ENCODE results near the gene PRKRIP1.

Gene PRKRIP1

GRCh38 chr7:102434039-102434486 is 37.9 kb downstream of the PRKRIP1 start:
- Histone ChIP-seq H3K27me3 (ENCODE audit: insufficient read depth, low read length) (no peaks in the 10 kb centered on the region), H3K4me2 (ENCODE audit: low read length) (peak overlapping the region; percentile 93), H3F3A (ENCODE audit: insufficient read depth, low read length) (peaks cover 15% of the 10 kb centered on the region), H2AFZ (ENCODE audit: low read length) (no peak overlapping the region), H3K4me1 (ENCODE audit: insufficient read depth, low read length, severe bottlenecking) (peaks cover 65% of the 10 kb centered on the region), H3K79me2 (ENCODE audit: insufficient read depth, low read length) (peaks cover 30% of the 10 kb centered on the region), H4K20me1 (ENCODE audit: insufficient read depth, low read length) (no peaks in the 10 kb centered on the region), H3K36me3 (ENCODE audit: insufficient read depth, low read length) (peaks cover 43% of the 10 kb centered on the region), H3K9me3 (ENCODE audit: low read length) (no peaks in the 10 kb centered on the region), H3K9ac (ENCODE audit: low read length) (peak overlapping the region; percentile 99), H3K27ac (ENCODE audit: low read depth, low read length, poor library complexity, severe bottlenecking) (peak overlapping the region; percentile 83), H3K4me3 (ENCODE audit: low read depth, low read length, poor library complexity, severe bottlenecking) (peak overlapping the region; percentile 72), H3K9me2 (ENCODE audit: low read depth, low read length) (no peaks in the 10 kb centered on the region)
- TF ChIP-seq EZH2 (IDR thresholded peaks at IDR 0.05; ENCODE audit: borderline replicate concordance, low read length) (no peak), CTCF (IDR thresholded peaks at IDR 0.05; ENCODE audit: low read length) (no peak)

- Histone ChIP-seq H3K9me2 (ENCODE audit: low read depth, low read length) (no peaks in the 10 kb centered on the region), H3K4me2 (ENCODE audit: low read length) (peak overlapping the region; percentile 93), H3K9me3 (ENCODE audit: low read length) (no peaks in the 10 kb centered on the region), H3F3A (ENCODE audit: insufficient read depth, low read length) (peaks cover 23% of the 10 kb centered on the region), H3K4me1 (ENCODE audit: insufficient read depth, low read length, severe bottlenecking) (peaks cover 57% of the 10 kb centered on the region), H3K9ac (ENCODE audit: low read length) (peak overlapping the region; percentile 99), H3K36me3 (ENCODE audit: insufficient read depth, low read length) (peaks cover 62% of the 10 kb centered on the region), H3K27me3 (ENCODE audit: insufficient read depth, low read length) (no peaks in the 10 kb centered on the region), H2AFZ (ENCODE audit: low read length) (no peak overlapping the region), H3K4me3 (ENCODE audit: low read depth, low read length, poor library complexity, severe bottlenecking) (peak overlapping the region; percentile 72), H4K20me1 (ENCODE audit: insufficient read depth, low read length) (no peaks in the 10 kb centered on the region), H3K79me2 (ENCODE audit: insufficient read depth, low read length) (peaks cover 30% of the 10 kb centered on the region), H3K27ac (ENCODE audit: low read depth, low read length, poor library complexity, severe bottlenecking) (peak overlapping the region; percentile 83)
- no peak for TF ChIP-seq CTCF (IDR thresholded peaks at IDR 0.05; ENCODE audit: low read length)
- no peak for TF ChIP-seq EZH2 (IDR thresholded peaks at IDR 0.05; ENCODE audit: borderline replicate concordance, low read length)
Observed at GRCh38 chr7:102436118-102436517, 40.0 kb downstream of the PRKRIP1 start.

- H3K4me2 ChIP-seq (ENCODE audit: low read length) = peak overlapping the region; percentile 7; the same call in 1 of the 2 replicates
- peak overlapping the region; percentile 33 for H3K9ac ChIP-seq (ENCODE audit: low read length)
- H3K4me3 ChIP-seq (ENCODE audit: low read depth, low read length, poor library complexity, severe bottlenecking) = no peak overlapping the region
- no peaks in the 10 kb centered on the region for H4K20me1 ChIP-seq (ENCODE audit: insufficient read depth, low read length)
- no peaks in the 10 kb centered on the region for H3K9me3 ChIP-seq (ENCODE audit: low read length)
- no peak overlapping the region for H2AFZ ChIP-seq (ENCODE audit: low read length)
- H3K79me2 ChIP-seq (ENCODE audit: insufficient read depth, low read length) = peaks cover 15% of the 10 kb centered on the region
- H3K4me1 ChIP-seq (ENCODE audit: insufficient read depth, low read length, severe bottlenecking) = peaks cover 66% of the 10 kb centered on the region
- H3K36me3 ChIP-seq (ENCODE audit: insufficient read depth, low read length) = peaks cover 77% of the 10 kb centered on the region
- TF ChIP-seq CTCF (IDR thresholded peaks at IDR 0.05; ENCODE audit: low read length) = no peak
- TF ChIP-seq EZH2 (IDR thresholded peaks at IDR 0.05; ENCODE audit: borderline replicate concordance, low read length) = no peak
- no peaks in the 10 kb centered on the region for H3K27me3 ChIP-seq (ENCODE audit: insufficient read depth, low read length)
- H3F3A ChIP-seq (ENCODE audit: insufficient read depth, low read length) = peaks cover 25% of the 10 kb centered on the region
- H3K27ac ChIP-seq (ENCODE audit: low read depth, low read length, poor library complexity, severe bottlenecking) = peak overlapping the region; percentile 97
- H3K9me2 ChIP-seq (ENCODE audit: low read depth, low read length) = no peaks in the 10 kb centered on the region
Observed at GRCh38 chr7:102439963-102440795, 44.0 kb downstream of the PRKRIP1 start.
